Calu3 (cell line): ENCODE measurements around the gene ZNF277. TPM values are rescaled to one million over a fixed set of nuclear protein-coding genes. Genes with fewer than 3 reads are reported as not detected.

ENCODE experiments used
- BruUV-seq: library from RNA; stranded (reverse); fragments of 400-500 nt; replicated peaks from 2 replicates; lab custom pipeline; 2021; lab: Mats Ljungman, UMichigan
- CTCF ChIA-PET: fragments of 300-600 bp; sonication (Branson Sonifier 250); formaldehyde crosslinking; loops from one replicate; lab custom pipeline; 2022; ENCODE audit warnings: antibody characterized with exemption; lab: Charles Lee
- DNase-seq: peaks from one replicate; pipeline ENCODE4 v3.0.0; 2022
- H3K27ac Mint-ChIP-seq: one replicate; pipeline ENCODE4 v1.8.0; 2022; ENCODE audit warnings: mixed read lengths; ENCODE audit not compliant: unreplicated experiment
- H3K27me3 Mint-ChIP-seq: one replicate; pipeline ENCODE4 v1.8.0; 2022; ENCODE audit warnings: mixed read lengths; ENCODE audit not compliant: unreplicated experiment
- H3K36me3 Mint-ChIP-seq: one replicate; pipeline ENCODE4 v1.8.0; 2022; ENCODE audit warnings: mild to moderate bottlenecking, moderate library complexity, mixed read lengths; ENCODE audit not compliant: insufficient read depth, unreplicated experiment
- H3K4me1 Mint-ChIP-seq: one replicate; pipeline ENCODE4 v1.8.0; 2022; ENCODE audit warnings: mild to moderate bottlenecking, low read depth, mixed read lengths; ENCODE audit not compliant: unreplicated experiment
- H3K4me3 Mint-ChIP-seq: one replicate; pipeline ENCODE4 v1.8.0; 2022; ENCODE audit warnings: mild to moderate bottlenecking, low read depth, moderate library complexity, mixed read lengths; ENCODE audit not compliant: unreplicated experiment
- H3K9me3 Mint-ChIP-seq: one replicate; pipeline ENCODE4 v1.8.0; 2022; ENCODE audit warnings: low read depth, mixed read lengths; ENCODE audit not compliant: unreplicated experiment
- CTCF ChIP-seq: fragments of 200-600 bp; IDR thresholded peaks from one replicate; pipeline ENCODE4 v1.8.0; 2022; ENCODE audit warnings: antibody characterized with exemption; ENCODE audit not compliant: unreplicated experiment
- intact Hi-C: fragments of 100-400 bp; cut with micrococcal nuclease; formaldehyde crosslinking; loops from one replicate; pipeline ENCODE4 v1.10.0; 2022; ENCODE audit not compliant: unreplicated experiment
- total RNA-seq: library from RNA; stranded (reverse); gene quantifications from 2 replicates; pipeline ENCODE4 v1.2.3, GENCODE V29; 2022

The ZNF277 gene
- total RNA-seq, 1 experiment from 2014 or later = 18.1 TPM

DNA sequence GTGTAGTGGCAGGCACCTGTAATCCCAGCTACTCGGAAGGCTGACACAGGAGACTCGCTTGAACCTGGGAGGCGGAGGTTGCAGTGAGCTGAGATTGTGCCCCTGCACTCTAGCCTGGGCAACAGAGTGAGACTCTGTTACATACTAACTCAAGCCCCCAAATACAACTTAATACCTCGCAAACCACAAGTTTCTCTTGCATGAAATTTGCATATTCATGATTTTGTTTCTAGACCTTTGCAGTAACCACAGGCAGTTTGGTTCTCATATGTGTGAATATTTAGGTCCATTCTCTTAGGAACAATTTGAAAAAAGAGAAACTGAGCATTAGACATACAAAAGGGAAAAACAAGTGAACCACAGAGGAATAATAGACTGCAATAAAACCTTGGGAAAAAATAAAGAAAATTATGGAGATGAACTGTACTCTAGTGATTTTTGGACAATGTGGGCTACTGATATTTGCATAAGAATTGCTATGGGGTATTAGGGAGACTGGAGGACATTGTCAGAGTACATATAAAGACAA lies 77.0 kb downstream of the ZNF277 start:
- Mint-ChIP-seq H3K4me3 (no peak overlapping the region), H3K27ac (no peak overlapping the region), H3K4me1 (peaks cover 10% of the 10 kb centered on the region), H3K9me3 (no peaks in the 10 kb centered on the region), H3K27me3 (no peaks in the 10 kb centered on the region), H3K36me3 (no peaks in the 10 kb centered on the region)
- TF ChIP-seq CTCF = no peak
- intact Hi-C loops = no loop called here
- no peak for DNase-seq
- CTCF ChIA-PET = interaction anchor here (0.5 kb wide), 1 partner anchor 68 kb away, joined by 3 read pairs; no protein-coding TSS in a partner anchor
- BruUV-seq = no TSS peak

GRCh38 chr7:112286250-112287086 lies 80.0 kb downstream of the ZNF277 start:
- CTCF ChIA-PET = no interaction called here
- TF ChIP-seq CTCF = no peak
- no TSS peak for BruUV-seq
- H3K27me3 Mint-ChIP-seq = no peaks in the 10 kb centered on the region
- intact Hi-C loops = no loop called here
- no peak for DNase-seq
- H3K4me3 Mint-ChIP-seq = no peak overlapping the region
- H3K4me1 Mint-ChIP-seq = peaks cover 10% of the 10 kb centered on the region
- peaks cover 6% of the 10 kb centered on the region for H3K36me3 Mint-ChIP-seq
- H3K9me3 Mint-ChIP-seq = no peaks in the 10 kb centered on the region
- no peak overlapping the region for H3K27ac Mint-ChIP-seq

- intact Hi-C loops = no loop called here
Measured at GRCh38 chr7:112288301-112288700, 81.8 kb downstream of the ZNF277 start.

DNA sequence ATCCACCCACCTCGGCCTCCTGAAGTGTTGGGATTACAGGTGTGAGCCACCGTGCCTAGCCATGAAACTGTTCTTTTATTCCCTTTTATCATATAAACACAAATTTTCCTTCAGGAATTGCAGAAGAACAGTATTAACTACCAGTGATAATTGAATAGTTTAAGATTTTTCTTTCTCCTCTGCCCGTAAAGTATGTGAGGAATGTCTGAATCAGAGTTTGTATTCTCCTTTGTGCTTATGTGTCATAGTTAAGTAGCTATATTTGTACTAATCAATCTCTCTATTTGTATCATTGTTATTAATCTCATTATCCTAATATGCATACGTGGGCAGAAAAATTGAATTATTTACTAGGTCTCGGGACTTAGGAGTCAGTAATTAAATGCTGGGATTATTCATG lies 83.6 kb downstream of the ZNF277 start:
- Mint-ChIP-seq H3K36me3 (peaks cover 6% of the 10 kb centered on the region), H3K9me3 (no peaks in the 10 kb centered on the region), H3K27ac (no peak overlapping the region), H3K4me1 (no peaks in the 10 kb centered on the region), H3K4me3 (no peak overlapping the region), H3K27me3 (no peaks in the 10 kb centered on the region)
- BruUV-seq = no TSS peak
- TF ChIP-seq CTCF = no peak
- no peak for DNase-seq
- intact Hi-C loops = no loop called here
- CTCF ChIA-PET = no interaction called here

More at GRCh38 chr7:112288301-112288700, 81.8 kb downstream of the ZNF277 start:
- DNase-seq = no peak
- Mint-ChIP-seq H3K4me1 (no peaks in the 10 kb centered on the region), H3K27me3 (no peaks in the 10 kb centered on the region), H3K9me3 (no peaks in the 10 kb centered on the region), H3K36me3 (peaks cover 6% of the 10 kb centered on the region), H3K27ac (no peak overlapping the region), H3K4me3 (no peak overlapping the region)
- TF ChIP-seq CTCF = no peak
- no TSS peak for BruUV-seq
- CTCF ChIA-PET = interaction anchor here (0.6 kb wide), 1 partner anchor 946 kb away, joined by 3 read pairs; no protein-coding TSS in a partner anchor
